Spleen (tissue), 7 donors: Measurements from ENCODE around the gene MAST4.

ENCODE experiments used
- CTCF ChIP-seq, 11 experiments: fragments of 200-600 bp in 7 of 11; fragments of 450-650 bp in 4 of 11; sonication (generic) in 4 of 11; IDR thresholded peaks in 8 of 11; conservative IDR thresholded peaks in 3 of 11; 1 replicate in 7 of 11; 2 replicates in 4 of 11; pipeline versions ENCODE4 v1.4.0 to v1.8.0; 2016 to 2021; ENCODE audit warnings: antibody characterized with exemption in 11 of 11, inconsistent platforms in 4 of 11, mild to moderate bottlenecking in 1 of 11
- POLR2A ChIP-seq, 3 donors: fragments of 450-650 bp; IDR thresholded peaks; one replicate each; pipeline ENCODE4 v1.5.1; 2017; ENCODE audit warnings: antibody characterized with exemption in 3 of 3, mild to moderate bottlenecking in 1 of 3
- POLR2AphosphoS5 ChIP-seq, 3 donors: sonication (generic); formaldehyde crosslinking; IDR thresholded peaks; one replicate each; pipeline ENCODE4 v1.5.1; 2017; ENCODE audit warnings: antibody characterized with exemption in 3 of 3
- donor health status: DM: no; HTN: no; CAD: no; lungs with moderate emphysema.
- donor health status: DM: no; HTN: no; CAD: no.
- donor health status: DM: no; HTN: no; CAD: no.

GRCh38 chr5:67149951-67150523 lies 553.8 kb downstream of the MAST4 start:
- TF ChIP-seq POLR2A (IDR thresholded peaks at IDR 0.05) (no peak), POLR2AphosphoS5 (IDR thresholded peaks at IDR 0.05) (no peak), CTCF (IDR thresholded peaks at IDR 0.05 in 8 of 11, conservative IDR thresholded peaks at IDR 0.05 in 3 of 11) (peak in 3 of 11 experiments; percentile 11 to 45 (median 43))
